Measurements from ENCODE around the gene RAD1.

DNA sequence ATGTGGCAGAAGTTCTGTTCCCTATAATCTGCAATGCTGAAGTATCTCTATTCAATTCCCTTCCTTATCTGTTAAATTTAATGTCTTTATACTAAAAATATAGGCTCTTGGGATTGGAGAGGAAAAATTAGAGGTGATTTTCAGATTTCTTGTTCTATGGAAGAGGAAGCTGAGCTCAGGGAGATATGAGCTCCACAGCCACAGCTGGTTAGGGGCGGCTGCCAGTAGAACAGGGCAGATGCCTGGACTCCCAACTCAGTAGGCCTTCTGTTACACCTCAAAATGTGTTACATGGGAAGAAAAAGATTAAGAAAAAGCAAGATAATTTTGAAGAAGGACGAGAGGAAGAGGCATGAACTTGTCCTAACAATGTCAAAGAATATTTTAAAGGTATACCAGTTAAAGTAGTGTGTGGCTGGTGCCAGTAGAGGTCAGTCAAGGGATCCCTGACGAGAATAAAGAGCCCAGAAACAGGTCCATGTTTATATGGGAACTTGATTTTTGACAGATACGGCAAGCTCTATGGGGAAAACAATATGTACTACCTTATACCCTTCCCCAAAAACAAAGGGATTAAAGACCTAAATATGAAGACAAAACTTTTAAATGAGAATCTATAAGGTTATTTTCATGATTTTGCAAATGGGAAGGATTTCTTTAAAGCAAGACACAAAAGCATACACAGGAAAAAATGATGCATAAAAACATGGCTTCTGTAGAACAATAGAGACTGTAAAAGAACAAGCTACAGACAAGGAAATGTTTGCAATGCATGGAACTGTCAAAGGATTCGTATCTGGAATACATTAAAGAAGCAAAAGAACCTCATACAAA is 42.8 kb upstream of the RAD1 start:
- TF ChIP-seq POLR2A (IDR thresholded peaks at IDR 0.05; ENCODE audit: low read length) (no peak), GATA1 (IDR thresholded peaks at IDR 0.05; ENCODE audit: low read depth, low read length) (no peak)
